Prostate gland (tissue), 2 donors: Measurements from ENCODE around the gene CMSS1. TPM values are rescaled to one million over a fixed set of nuclear protein-coding genes. Genes with fewer than 3 reads are reported as not detected.
"Not testable (repeated sequence)": the region's sequence is repeated elsewhere in the genome, so short reads cannot be mapped to it uniquely, and the experiment has no call there.

Source experiments
- DNase-seq: peaks from one replicate; pipeline ENCODE4 v3.0.0-alpha.2; 2019; ENCODE audit warnings: low spot score
- H3K27ac ChIP-seq, 2 donors: fragments of 200-600 bp; sonication (generic); 2 replicates each; pipeline ENCODE4 v1.5.1; 2017 to 2019
- H3K27me3 ChIP-seq: fragments of 200-600 bp; sonication (generic); replicated peaks from 2 replicates; pipeline ENCODE4 v1.5.1; 2019; ENCODE audit not compliant: insufficient read depth
- H3K36me3 ChIP-seq, 2 donors: fragments of 200-600 bp; sonication (generic); 1 replicate in 1 of 2; 2 replicates in 1 of 2; pipeline versions ENCODE4 v1.5.1 to v1.8.1; 2017 to 2019
- H3K4me1 ChIP-seq: fragments of 200-600 bp; sonication (generic); replicated peaks from 2 replicates; pipeline ENCODE4 v1.5.1; 2019
- H3K4me3 ChIP-seq, 2 donors: fragments of 200-600 bp; sonication (generic); 2 replicates each; pipeline ENCODE4 v1.5.1; 2017 to 2019
- H3K9me3 ChIP-seq: fragments of 200-600 bp; sonication (generic); 2 replicates; pipeline ENCODE4 v1.5.1; 2017
- CTCF ChIP-seq, 4 experiments: fragments of 200-600 bp in 2 of 4; fragments of 450-650 bp in 2 of 4; sonication (generic) in 2 of 4; IDR thresholded peaks; 1 replicate in 3 of 4; 2 replicates in 1 of 4; pipeline ENCODE4 v1.5.1; 2016 to 2019; ENCODE audit warnings: antibody characterized with exemption in 4 of 4, mild to moderate bottlenecking in 2 of 4, moderate library complexity in 2 of 4
- POLR2A ChIP-seq: fragments of 450-650 bp; IDR thresholded peaks from one replicate; pipeline ENCODE4 v1.6.1; 2016; ENCODE audit warnings: antibody characterized with exemption, mild to moderate bottlenecking
- POLR2AphosphoS5 ChIP-seq: sonication (generic); formaldehyde crosslinking; IDR thresholded peaks from one replicate; pipeline ENCODE4 v1.6.1; 2017; ENCODE audit warnings: antibody characterized with exemption
- WGBS: methylation state at CpG from one replicate; pipeline ENCODE4 v1.1.5; 2018; 5-methylcytosine and 5-hydroxymethylcytosine counted together
- intact Hi-C: fragments of 100-400 bp; cut with DNase I; formaldehyde crosslinking; loops from one replicate; pipeline ENCODE4 v1.14.2; 2022
- total RNA-seq, 2 donors: library from RNA; depleted of rRNA; stranded (reverse); fragments of >200 nt; gene quantifications; one replicate each; pipeline ENCODE4 v1.1.0, GENCODE V29; 2016

CMSS1 gene
- total RNA-seq, 2 donors from 2014 or later: 10.2 to 13.6 TPM

GRCh38 chr3:99834211-99834957, 16.7 kb downstream of the CMSS1 start:
- TF ChIP-seq CTCF (IDR thresholded peaks at IDR 0.05) (no peak), POLR2AphosphoS5 (no peak), POLR2A (no peak)
- no peaks in the 10 kb centered on the region for H3K36me3 ChIP-seq
- H3K9me3 ChIP-seq: no peaks in the 10 kb centered on the region
- H3K27me3 ChIP-seq: no peaks in the 10 kb centered on the region
- no peak for DNase-seq
- H3K4me1 ChIP-seq: no peaks in the 10 kb centered on the region
- no peak overlapping the region for H3K4me3 ChIP-seq
- intact Hi-C loops: no loop called here
- 85% methylated on average over 2 of the region's 2 CpGs for WGBS
- H3K27ac ChIP-seq: no peak overlapping the region

GRCh38 chr3:99836681-99837080, 19.0 kb downstream of the CMSS1 start:
- intact Hi-C loops: no loop called here
- Histone ChIP-seq H3K4me1 (no peaks in the 10 kb centered on the region), H3K27me3 (no peaks in the 10 kb centered on the region), H3K36me3 (no peaks in the 10 kb centered on the region), H3K4me3 (no peak overlapping the region), H3K9me3 (no peaks in the 10 kb centered on the region), H3K27ac (no peak overlapping the region)
- no peak for TF ChIP-seq POLR2AphosphoS5
- no peak for TF ChIP-seq POLR2A
- no peak for TF ChIP-seq CTCF (IDR thresholded peaks at IDR 0.05)
- 38% methylated on average over 3 of the region's 3 CpGs for WGBS
- no peak for DNase-seq

- 100% methylated on average over 1 of the region's 1 CpG for WGBS
- Histone ChIP-seq H3K4me3 (no peak overlapping the region), H3K4me1 (no peaks in the 10 kb centered on the region), H3K36me3 (no peaks in the 10 kb centered on the region), H3K27me3 (no peaks in the 10 kb centered on the region), H3K9me3 (no peaks in the 10 kb centered on the region), H3K27ac (no peak overlapping the region)
- intact Hi-C loops: no loop called here
- no peak for DNase-seq
- TF ChIP-seq POLR2AphosphoS5: no peak
- no peak for TF ChIP-seq POLR2A
- no peak for TF ChIP-seq CTCF (IDR thresholded peaks at IDR 0.05)
Measured at GRCh38 chr3:99837715-99838114, 20.1 kb downstream of the CMSS1 start.

GRCh38 chr3:99838755-99839154, 21.1 kb downstream of the CMSS1 start:
- no peaks in the 10 kb centered on the region for H3K9me3 ChIP-seq
- no peaks in the 10 kb centered on the region for H3K4me1 ChIP-seq
- TF ChIP-seq POLR2AphosphoS5 (no peak), POLR2A (no peak), CTCF (IDR thresholded peaks at IDR 0.05) (no peak)
- H3K36me3 ChIP-seq: no peaks in the 10 kb centered on the region
- intact Hi-C loops: no loop called here
- H3K27me3 ChIP-seq: no peaks in the 10 kb centered on the region
- DNase-seq: no peak
- H3K4me3 ChIP-seq: no peak overlapping the region
- no peak overlapping the region for H3K27ac ChIP-seq

GRCh38 chr3:99839613-99840012, 22.0 kb downstream of the CMSS1 start:
- Histone ChIP-seq H3K4me1 (no peaks in the 10 kb centered on the region), H3K36me3 (no peaks in the 10 kb centered on the region), H3K27ac (no peak overlapping the region), H3K27me3 (no peaks in the 10 kb centered on the region), H3K4me3 (no peak overlapping the region), H3K9me3 (no peaks in the 10 kb centered on the region)
- 90% methylated on average over 1 of the region's 1 CpG for WGBS
- TF ChIP-seq POLR2AphosphoS5: no peak
- no peak for DNase-seq
- intact Hi-C loops: loop anchor here (5.0 to 10.0 kb wide), 2 partner anchors 205 to 228 kb away; no protein-coding TSS in a partner anchor

GRCh38 chr3:99841949-99842348, 24.3 kb downstream of the CMSS1 start:
- DNase-seq, H3K36me3 ChIP-seq, H3K4me1 ChIP-seq, H3K27me3 ChIP-seq, H3K9me3 ChIP-seq, H3K4me3 ChIP-seq, H3K27ac ChIP-seq: not testable (repeated sequence)
- WGBS: 97% methylated on average over 4 of the region's 4 CpGs
- intact Hi-C loops: loop anchor here (2.0 to 10.0 kb wide), 3 partner anchors 203 to 413 kb away; no protein-coding TSS in a partner anchor
